ENCODE measurements around the gene PMF1. TPM values are rescaled to one million over a fixed set of nuclear protein-coding genes. Genes with fewer than 3 reads are reported as not detected.

PMF1 gene
- total and polyA plus RNA-seq, 2 experiments from 2014 or later: 112 to 118 TPM

DNA sequence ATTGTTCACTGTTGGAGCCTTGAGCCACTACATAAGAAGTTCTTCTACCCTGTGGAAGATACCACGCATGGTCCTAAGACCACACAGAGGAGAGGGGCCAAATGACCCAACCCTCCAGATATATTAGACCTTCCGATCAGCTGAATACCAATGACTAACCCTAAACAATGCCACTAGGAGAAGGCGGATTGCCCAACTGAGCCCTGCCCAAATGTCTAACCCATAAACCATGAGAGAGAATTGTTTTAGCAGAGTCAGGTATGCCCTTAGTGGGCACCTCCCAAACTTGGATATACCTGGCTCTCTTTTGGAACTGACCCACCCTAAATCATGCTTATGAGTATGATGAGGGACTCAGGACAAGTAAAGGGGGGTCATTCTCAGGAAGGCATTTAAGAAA, 57.5 kb downstream of the PMF1 start:
- Histone ChIP-seq H3K4me2 (no peak overlapping the region), H3K4me3 (no peak overlapping the region), H3K4me1 (ENCODE audit: insufficient read depth) (no peaks in the 10 kb centered on the region), H4K20me1 (replicated peaks; ENCODE audit: insufficient read depth) (peaks cover 19% of the 10 kb centered on the region), H3K79me2 (replicated peaks; ENCODE audit: insufficient read depth) (no peaks in the 10 kb centered on the region), H3K27me3 (ENCODE audit: insufficient read depth) (no peaks in the 10 kb centered on the region), H2AFZ (no peak overlapping the region), H3K27ac (ENCODE audit: low read depth) (0 out of 2 replicates have a peak overlapping the region, but pooled peaks have one; percentile 50), H3K36me3 (ENCODE audit: insufficient read depth) (peaks cover 81% of the 10 kb centered on the region), H3K9me2 (ENCODE audit: insufficient read depth) (no peaks in the 10 kb centered on the region), H3F3A (replicated peaks; ENCODE audit: low read depth) (peaks cover 36% of the 10 kb centered on the region; the same call in 1 of the 2 replicates)
- Mint-ChIP-seq H3K36me3 (ENCODE audit: low read depth) (peaks cover 85% of the 10 kb centered on the region), H3K27ac (no peak overlapping the region), H3K27me3 (ENCODE audit: insufficient read depth, low read depth, poor library complexity) (peaks cover 5% of the 10 kb centered on the region), H3K4me3 (no peak overlapping the region), H3K4me1 (no peaks in the 10 kb centered on the region), H3K9me3 (no peaks in the 10 kb centered on the region)
- DNase-seq (ENCODE audit: low spot score) (no peak), ATAC-seq (no peak)
- TF ChIP-seq STAT1 (IDR thresholded peaks at IDR 0.05; ENCODE audit: unreplicated experiment): no peak
- no peak for TF ChIP-seq JUNB (IDR thresholded peaks at IDR 0.05; ENCODE audit: unreplicated experiment)
- no peak for TF ChIP-seq NANOG (IDR thresholded peaks at IDR 0.05; ENCODE audit: borderline replicate concordance)
- TF ChIP-seq, protein P1, sequence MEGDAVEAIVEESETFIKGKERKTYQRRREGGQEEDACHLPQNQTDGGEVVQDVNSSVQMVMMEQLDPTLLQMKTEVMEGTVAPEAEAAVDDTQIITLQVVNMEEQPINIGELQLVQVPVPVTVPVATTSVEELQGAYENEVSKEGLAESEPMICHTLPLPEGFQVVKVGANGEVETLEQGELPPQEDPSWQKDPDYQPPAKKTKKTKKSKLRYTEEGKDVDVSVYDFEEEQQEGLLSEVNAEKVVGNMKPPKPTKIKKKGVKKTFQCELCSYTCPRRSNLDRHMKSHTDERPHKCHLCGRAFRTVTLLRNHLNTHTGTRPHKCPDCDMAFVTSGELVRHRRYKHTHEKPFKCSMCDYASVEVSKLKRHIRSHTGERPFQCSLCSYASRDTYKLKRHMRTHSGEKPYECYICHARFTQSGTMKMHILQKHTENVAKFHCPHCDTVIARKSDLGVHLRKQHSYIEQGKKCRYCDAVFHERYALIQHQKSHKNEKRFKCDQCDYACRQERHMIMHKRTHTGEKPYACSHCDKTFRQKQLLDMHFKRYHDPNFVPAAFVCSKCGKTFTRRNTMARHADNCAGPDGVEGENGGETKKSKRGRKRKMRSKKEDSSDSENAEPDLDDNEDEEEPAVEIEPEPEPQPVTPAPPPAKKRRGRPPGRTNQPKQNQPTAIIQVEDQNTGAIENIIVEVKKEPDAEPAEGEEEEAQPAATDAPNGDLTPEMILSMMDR (conservative IDR thresholded peaks at IDR 0.05; ENCODE audit: low read depth in 2 of 2): no peak
- no peak for TF ChIP-seq EZH2phosphoT487 (IDR thresholded peaks at IDR 0.05; ENCODE audit: unreplicated experiment)
- no peak for TF ChIP-seq ZNF114 (CRISPR knock-in tag; IDR thresholded peaks at IDR 0.05)
- TF ChIP-seq POLR2AphosphoS5 (IDR thresholded peaks at IDR 0.05; ENCODE audit: low read depth): no peak
- TF ChIP-seq ZNF462 (CRISPR knock-in tag; IDR thresholded peaks at IDR 0.05): no peak
- TF ChIP-seq ETS1 (IDR thresholded peaks at IDR 0.05): no peak
- TF ChIP-seq EZH2 (IDR thresholded peaks at IDR 0.05; ENCODE audit: low read depth, unreplicated experiment): no peak
- TF ChIP-seq, protein P2, sequence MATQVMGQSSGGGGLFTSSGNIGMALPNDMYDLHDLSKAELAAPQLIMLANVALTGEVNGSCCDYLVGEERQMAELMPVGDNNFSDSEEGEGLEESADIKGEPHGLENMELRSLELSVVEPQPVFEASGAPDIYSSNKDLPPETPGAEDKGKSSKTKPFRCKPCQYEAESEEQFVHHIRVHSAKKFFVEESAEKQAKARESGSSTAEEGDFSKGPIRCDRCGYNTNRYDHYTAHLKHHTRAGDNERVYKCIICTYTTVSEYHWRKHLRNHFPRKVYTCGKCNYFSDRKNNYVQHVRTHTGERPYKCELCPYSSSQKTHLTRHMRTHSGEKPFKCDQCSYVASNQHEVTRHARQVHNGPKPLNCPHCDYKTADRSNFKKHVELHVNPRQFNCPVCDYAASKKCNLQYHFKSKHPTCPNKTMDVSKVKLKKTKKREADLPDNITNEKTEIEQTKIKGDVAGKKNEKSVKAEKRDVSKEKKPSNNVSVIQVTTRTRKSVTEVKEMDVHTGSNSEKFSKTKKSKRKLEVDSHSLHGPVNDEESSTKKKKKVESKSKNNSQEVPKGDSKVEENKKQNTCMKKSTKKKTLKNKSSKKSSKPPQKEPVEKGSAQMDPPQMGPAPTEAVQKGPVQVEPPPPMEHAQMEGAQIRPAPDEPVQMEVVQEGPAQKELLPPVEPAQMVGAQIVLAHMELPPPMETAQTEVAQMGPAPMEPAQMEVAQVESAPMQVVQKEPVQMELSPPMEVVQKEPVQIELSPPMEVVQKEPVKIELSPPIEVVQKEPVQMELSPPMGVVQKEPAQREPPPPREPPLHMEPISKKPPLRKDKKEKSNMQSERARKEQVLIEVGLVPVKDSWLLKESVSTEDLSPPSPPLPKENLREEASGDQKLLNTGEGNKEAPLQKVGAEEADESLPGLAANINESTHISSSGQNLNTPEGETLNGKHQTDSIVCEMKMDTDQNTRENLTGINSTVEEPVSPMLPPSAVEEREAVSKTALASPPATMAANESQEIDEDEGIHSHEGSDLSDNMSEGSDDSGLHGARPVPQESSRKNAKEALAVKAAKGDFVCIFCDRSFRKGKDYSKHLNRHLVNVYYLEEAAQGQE (IDR thresholded peaks at IDR 0.05; ENCODE audit: unreplicated experiment): no peak
- TF ChIP-seq ZNF331 (CRISPR knock-in tag; IDR thresholded peaks at IDR 0.05; ENCODE audit: low read depth): no peak
- TF ChIP-seq CREB1 (CRISPR knock-in tag; IDR thresholded peaks at IDR 0.05; ENCODE audit: low read depth): no peak
